Suppressor macrophage treated with lipopolysaccharide for 1 hour (primary cell): ENCODE results near the gene MYH11.
A peak's percentile ranks its signal among the peaks of the same experiment; 100 is the strongest.

ENCODE experiments used
- DNase-seq, 3 donors: peaks; one replicate each; pipeline ENCODE4 v3.0.0-alpha.2; 2020 to 2022

The MYH11 gene

DNA sequence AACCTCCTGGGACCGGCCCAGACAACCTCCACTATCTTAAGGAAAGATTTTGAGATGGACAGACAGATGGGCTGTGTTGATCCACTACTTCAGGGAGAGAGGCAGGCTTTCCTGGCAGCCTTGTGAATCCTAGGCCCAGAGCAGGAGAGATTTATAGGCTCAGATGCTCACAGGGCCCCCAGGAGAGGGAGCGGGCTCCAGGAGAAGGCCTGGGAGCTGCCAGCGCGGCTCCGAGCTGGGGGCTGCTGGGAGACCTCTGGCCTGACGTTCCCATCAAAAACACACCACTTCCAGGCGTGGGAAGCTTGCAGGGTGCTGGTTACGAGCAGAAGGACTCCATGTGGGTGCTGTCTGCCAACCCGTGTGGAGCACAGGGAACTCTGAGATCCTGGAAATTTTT lies 53.2 kb downstream of the MYH11 start:
- no peak for DNase-seq

DNA sequence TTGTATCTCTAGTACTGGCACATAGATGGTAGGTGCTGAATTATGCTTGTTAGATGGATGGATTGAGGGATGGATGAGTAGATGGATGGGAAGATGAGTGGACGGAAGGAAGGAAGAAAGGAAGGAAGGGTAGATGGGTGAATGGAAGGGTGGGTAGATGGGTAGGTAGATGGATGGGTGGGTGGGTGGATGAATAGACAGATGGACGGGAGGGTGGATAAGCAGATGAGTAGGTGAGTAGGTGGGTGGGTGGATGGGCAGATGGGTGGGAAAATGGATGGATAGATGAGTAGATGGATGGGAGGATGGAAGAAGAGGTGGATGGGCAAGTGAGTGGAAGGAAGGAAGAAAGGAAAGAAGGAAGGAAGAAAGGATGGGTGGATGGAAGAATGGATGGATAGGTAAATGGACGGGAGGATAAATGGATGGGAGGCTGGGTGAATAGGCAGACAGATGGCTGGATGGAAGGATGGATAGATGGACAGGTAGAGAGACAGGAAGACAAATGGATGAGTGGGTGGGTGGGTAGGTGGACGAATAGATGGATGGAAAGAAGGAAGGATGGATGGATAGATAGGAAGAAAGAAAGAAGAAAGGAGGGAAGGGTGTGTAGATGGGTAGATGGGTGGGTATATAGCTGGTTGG lies 56.9 kb downstream of the MYH11 start:
- no peak for DNase-seq

DNA sequence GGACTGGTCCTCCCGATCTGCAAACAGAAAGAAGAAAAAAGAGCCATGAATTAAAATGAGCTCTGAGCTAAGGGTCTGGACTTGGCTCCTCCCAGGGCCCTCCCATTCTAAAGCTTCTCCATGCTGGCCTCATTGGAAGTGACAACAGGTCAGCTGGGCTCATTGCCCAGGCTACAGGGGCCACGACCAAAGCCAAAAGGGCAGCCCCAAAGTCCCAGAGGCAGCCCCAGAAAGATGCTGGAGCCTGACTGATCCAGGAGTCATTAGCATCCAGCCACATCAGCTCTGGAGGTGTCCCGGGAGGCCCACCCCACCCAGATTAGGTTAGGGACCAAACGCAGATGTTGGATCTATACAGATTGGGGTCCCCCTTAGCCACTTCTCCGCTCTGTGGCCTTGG lies 58.2 kb downstream of the MYH11 start:
- no peak for DNase-seq

DNA sequence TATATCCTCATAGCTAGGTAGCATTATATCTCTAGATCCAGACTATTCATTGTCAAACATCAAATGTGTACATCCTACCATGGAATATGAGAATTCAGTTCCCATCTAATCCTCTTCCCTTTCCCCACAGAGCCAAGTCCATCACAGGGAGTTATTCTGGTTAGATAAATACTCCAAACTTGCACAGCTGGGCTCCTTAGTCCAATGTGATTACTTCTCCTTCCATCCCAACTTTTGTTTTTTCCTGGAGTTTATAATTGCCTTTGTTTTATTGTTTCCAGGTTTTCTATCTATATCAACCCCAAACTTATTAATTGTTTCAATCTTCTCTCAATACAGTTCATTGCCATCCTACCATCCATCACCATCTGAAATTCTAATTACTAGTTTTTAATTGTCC lies 59.9 kb downstream of the MYH11 start:
- no peak for DNase-seq

DNA sequence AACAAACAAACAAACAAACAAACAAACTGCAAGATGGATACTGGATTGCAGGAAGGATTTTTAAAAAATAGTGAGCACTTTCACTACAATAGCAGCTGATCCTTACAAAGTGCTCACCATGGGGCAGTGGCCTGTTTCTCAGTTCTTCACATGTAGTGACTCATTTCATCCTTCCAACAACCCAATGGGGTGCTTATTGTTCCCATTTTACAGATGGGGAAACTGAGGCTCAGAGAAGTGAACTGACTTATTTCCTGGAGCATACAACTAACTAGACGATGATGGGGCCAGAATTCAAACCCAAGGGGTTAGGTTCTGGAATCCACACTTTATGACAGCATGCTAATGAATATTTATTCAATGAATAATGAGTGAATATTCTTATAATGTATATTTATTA lies 61.2 kb downstream of the MYH11 start:
- DNase-seq: no peak

DNA sequence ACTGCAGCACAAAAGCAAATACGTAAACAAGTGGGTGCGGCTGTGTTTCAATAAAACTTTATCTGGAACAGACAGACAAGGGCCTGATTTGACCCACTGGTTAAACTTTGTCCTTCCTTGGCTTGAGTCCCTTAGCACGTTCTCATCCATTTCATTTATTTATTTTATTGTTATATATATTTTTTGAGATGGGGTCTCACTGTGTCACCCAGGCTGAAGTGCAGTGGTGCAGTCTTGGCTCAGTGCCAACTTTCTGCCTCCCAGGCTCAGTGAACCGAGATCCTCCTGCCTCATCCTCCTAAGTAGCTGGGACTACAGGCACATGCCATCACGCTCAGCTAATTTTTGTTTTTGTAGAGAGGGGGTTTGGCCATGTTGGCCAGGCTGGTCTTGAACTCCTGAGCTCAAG lies 64.3 kb downstream of the MYH11 start:
- no peak for DNase-seq

DNA sequence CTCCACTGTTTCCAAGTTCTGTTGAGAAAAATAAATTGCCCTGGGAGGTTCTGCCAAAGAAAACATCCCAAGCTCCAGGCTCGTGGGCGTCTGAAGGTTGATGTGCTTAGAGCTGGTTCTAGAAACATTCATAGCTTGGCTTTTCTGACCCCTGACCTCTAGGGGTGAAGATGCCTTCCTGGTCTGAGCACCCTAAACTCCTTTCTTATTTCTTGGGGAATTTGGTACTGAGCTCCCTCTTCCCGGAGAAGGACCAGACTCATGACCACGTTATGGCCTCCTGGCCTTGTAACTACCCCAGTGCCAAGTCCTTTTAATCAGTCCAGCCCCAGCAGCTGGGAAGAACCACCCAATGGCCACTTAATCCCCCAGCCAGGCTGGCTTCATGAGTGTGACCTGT lies 66.4 kb downstream of the MYH11 start:
- DNase-seq: no peak

DNA sequence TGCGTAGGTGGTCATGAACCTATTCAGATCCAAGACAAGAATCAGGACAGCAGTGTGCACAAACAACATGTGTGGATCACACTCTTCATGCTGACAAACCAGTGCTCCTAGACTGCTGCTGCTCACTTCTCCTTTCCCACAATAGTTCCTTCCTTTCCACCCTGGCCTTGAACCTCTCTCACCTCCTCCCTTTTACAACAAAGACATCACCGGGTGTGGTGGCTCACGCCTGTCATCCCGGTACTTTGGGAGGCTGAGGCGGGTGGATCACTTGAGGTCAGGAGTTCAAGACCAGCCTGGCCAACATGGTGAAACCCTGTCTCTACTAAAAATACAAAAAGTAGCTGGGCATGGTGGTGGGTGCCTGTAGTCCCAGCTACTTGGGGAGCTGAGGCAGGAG lies 67.0 kb downstream of the MYH11 start:
- DNase-seq: peak in 2 of 3 donors; percentile 13 to 15

DNA sequence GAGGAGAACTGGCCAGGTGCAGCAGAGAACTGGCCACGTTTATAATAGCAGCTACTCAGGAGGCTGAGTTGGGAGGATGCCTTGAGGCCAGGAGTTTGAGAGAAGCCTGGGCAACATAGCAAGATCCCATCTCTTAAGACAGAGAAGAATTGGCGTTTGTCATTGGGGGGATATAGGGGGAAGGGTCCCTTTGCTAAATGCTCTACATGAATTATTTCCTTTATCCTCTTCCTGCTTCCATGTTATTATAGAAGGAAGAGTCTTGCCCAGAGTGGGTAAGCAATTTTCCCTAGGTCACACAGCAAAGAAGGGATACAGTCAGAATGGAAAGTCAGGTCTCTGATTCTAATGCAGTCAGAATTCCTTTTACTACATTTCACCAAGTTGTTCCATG lies 68.0 kb downstream of the MYH11 start:
- DNase-seq: no peak

DNA sequence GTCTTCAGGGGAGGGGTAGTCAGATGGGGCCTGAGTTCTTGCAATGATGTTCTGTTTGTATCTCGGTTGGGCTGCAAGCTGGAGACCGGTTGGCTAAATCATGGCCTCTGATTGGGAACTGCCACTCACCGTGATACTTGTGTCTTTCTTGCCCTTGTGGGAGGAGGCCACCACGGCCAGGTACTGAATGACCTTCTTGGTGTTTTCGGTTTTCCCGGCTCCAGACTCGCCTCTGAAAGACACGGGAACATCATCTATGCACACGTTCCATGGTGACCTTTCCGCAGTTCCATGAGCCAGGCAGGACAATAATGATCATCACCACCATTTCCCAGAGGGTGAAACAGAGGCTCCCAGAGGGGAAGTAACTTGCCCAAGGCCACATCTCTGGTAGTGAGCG lies 70.3 kb downstream of the MYH11 start:
- DNase-seq: no peak

DNA sequence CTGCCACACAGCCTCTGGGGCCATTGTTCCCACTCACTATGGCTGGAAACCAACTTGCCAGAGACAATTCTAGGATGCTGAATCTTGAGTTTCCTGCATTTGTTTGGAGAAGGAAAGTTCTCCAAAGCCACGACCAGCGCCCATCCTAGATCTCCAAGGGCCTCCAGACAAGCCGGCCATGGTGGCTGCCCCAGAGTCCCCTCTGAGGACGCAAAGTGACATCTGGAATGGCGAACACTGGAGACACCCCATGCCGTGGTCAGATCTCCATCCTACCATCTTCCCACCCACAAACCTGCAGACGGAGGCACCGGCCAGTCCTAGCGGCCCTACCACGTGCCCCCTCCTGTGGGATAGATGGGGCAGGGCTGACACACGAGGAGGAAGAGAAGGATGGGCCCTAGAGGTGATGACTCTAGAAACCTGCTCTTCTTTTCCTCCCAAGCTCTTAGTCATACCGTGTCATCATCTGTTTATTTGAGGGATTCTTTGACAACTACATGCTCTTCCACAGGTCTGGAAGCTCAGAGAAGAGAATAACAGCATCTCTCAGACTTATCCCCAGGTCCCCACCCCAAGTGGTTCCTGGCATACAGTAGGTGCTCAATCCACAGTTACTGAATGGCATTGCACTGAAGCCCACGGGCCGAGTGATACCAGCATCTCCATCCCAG lies 71.3 kb downstream of the MYH11 start:
- DNase-seq: no peak

DNA sequence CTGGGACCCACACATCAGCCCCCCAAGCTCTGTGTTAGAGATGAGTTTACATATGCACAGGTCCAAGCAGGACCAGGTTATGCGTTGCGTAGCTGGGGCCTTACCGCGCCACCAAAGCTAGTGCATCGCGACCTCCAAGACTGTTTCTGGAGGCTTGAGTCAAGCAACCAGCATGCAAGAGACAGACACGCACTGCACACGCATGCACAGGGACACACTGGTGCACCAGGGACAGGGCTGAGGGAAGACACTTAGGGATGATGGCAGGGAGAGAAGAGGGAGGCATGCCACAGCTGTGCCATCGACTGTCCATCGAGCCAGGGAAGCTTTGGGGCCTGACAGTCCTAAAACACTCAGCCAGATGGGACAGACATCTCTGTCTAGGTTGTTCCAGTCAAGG lies 72.8 kb downstream of the MYH11 start:
- DNase-seq: no peak

DNA sequence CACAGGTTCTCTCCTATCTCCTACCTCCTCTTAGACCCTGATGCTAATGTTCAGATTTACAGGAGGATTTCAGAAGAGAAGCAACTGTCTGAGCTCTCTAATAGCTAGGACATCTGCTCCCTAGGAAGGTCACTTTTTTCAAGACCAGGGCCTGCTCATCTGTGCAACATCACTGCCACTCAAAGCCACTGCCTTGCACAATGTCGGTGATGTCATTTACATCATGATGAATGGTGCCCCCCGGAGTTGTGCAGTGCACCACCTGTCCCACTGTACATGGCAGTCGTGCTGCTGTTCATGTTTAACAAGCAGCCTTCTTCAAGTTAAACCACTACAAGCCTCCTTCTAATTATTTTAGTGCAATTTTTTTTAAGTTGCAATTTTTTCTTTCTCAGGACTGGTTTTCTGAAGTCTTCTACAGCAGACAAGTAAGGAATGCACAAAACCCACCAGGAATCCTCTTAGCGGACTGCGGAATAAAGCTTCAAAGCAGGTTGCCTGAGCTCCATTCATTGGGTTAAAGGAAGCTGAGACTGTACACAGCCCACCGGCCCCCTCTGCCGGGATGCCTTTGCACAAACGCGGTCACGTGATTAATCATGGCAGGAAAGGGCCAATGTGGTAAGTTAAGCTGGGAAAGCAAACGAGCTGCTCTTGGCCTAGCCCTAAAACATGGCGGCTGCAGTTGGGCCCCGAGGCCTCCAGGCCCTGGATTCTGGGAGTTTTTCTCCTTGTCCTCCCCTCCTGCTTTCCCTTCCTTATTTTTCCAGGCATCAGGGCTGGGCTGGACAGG lies 74.1 kb downstream of the MYH11 start:
- DNase-seq: peak in 1 of 3 donors; percentile 7

DNA sequence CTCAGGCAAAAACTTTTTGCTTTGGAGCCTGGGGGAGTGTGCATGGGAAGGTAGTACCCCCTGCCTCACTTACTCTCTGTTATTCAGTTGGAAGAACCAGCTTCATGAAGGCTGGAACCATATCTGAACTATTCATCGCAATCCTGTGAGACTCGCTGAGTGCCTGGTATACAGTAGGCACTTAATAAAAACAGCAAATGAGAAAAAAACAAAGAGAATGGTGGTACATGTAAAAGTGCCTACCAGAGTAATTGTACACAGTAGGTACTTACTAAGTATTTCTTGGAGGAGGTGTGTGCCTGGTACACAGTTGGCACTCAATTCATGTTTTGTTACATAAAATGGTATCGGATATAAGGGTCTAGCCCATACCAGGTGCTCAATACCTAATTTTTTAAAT lies 75.2 kb downstream of the MYH11 start:
- no peak for DNase-seq

DNA sequence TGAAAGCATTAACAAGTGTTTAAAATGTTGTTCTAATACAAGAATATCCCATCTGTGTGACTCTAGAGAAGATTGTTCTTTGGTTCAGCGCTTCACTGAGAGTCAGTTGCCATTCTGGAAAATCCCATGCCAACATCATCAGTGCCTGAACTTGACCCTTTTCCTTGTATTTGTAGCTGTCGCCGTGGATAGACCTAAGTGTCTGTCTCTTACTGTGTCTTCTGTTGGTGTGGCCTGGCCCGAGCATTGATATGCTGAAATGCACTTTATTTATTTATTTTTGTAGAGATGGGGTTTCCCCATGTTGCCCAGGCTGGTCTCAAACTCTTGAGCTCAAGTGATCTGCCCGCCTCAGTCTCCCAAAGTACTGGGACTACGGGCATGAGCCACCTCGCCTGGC lies 76.0 kb downstream of the MYH11 start:
- no peak for DNase-seq

DNA sequence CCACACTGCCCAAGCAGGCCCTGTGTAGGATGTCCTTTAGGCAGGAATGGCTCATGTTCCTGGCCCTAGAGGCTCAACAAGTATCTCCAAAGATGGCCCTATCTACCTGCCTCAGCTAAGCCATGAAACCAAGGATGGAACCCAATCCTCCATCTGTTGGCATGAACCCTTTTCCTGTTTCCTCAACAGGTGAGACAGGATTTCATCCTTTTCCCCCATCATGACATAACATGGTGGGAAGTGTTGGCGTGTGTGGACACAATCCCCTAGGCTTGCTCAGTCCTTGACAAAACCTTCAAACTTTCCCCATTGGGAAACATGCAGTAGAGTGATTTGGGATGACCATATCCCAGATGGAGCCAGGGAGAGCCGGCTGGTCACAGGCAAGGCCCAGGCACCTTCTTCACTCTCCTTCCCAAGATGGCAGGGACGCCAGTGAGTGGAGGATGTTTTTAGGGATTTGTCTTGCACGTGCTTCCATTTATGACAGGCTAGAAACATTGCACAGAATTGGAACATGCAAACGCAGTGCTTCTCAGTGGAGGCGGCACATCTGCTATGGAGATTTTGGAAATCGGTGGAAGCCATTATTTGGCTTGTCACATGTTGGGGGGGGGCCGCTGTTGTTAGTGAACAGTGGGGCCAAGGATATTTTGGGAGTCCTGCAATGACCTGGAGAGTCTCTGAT lies 77.0 kb downstream of the MYH11 start:
- DNase-seq: no peak

DNA sequence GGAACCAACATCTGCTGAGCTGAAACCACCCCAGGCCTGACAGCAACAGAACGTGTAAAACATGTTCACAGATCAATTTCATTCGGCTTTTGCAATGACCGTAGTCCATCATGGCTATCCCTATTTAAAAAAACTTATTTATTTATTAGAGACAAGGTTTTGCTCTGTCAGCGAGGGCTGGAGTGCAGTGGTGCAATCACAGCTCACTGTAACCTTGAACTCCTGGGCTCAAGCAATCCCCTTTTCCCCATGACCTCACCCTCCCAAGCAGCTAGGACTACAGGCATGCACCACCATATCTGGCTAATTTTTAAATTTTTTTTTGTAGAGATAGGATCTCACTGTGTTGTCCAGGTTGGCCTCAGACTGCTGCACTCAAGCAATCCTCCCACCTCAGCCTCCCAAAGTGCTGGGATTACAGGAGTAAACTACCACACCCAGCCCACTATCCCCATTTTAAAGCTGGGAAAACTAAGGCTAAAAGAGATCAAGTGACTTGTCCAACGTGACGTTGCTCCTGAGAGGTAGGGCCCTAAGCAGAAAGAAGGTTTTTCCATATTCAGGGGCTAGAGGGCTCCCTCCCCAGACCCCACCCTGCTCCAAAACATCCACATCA lies 77.7 kb downstream of the MYH11 start:
- DNase-seq: no peak

DNA sequence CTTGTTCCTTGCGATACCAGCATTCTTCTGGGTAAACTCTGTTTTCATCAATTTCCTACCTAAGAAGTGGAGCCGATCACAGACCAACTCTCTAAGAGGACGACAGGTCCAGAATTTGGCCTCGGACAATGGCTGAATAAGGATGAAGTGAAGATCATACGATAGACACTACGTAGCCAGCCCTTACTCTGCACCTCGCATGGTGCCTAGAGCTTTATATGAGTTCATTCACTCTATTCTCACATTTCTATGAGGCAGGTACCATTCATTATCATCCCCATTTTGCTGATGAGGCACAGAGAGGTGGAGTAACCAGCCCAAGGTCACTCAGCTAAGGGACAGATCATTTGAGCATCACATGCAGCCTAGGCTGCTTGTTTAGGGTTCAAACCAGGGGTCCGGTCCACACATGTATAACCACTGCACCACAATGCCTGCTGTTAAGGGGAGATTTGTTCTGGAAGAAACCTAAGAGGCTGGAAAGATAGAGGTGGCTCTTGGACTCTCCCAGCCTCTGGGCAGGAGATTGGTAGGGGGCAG lies 78.6 kb downstream of the MYH11 start:
- DNase-seq: no peak

DNA sequence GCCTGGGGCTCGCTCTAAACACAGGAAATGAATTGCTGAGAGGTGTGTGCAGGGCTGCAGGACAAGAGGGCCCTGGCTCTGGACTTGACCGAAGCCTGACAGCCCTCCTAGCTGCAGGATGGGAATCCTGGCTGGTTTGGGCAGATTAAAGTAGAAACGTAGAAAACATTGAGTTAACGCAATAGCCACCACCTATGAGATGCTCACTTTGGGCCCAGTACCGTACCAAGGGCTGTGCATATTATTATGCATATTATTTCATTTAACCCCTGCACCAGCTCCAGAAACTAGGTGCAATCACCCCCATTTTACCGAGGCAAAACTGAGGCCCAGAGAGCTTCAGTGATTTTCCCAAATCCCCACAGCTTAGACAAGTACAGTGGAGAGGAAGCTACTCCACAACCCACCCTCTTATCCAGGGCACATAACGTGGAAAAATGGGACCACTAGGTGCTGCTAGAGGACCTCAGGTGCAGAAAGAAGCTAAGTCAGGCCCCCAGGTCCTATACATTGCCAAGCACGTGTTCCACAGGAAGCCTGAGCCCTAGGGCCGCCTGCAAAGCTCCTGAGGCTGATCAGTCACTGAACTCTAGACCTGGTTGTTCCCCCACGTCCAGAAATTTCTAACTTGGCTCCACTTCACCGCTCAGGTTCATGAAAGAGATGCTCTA lies 79.2 kb downstream of the MYH11 start:
- DNase-seq: peak in 2 of 3 donors; percentile 15 to 18

DNA sequence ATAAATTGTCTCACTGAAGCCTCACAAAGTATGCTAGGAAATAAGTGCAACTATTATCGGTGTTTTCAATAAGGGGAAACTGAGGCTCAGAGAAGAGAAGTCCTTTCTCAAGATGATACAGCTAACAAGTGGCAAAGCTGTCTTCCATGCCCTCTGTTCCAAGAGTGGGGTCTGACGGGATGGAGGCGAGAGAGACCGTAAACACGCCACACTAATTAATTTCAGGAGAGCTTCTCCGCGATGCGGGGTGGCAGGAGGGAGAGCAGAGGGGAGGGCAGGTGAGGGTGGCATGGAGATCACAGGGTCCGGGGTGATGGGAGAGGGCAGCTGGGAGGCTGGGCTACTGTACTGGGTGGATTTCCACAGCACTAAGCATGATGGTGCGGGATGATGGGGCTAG lies 80.3 kb downstream of the MYH11 start:
- DNase-seq: no peak

DNA sequence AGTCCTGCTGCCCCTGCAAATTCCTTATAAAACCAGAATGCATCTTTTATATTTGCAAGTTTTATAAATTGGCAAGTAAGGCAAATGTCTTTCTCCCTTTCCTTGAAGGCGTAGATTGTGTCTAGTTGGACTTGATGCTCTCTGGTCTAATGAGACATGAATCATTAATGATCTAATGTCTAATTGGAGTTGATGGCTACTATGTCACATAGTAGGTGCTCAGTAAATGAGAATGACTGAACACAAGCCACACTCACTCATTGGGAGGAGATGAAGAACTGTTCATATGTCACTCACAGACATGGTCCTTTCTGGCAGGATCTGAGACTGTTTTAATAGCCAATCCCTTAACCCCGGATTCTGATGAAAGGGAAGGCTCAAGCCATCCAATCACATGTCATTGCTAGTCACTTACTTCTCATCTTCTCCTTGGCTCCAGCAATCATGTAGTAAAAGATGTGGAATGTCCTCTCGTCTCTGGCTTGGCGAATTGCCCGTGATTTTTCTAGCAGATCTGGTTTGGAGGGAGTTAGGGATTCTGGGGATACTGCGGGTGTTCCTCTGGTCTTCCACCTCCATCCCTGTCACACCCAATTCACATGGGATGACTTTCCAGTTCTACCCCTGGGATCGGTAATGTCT lies 81.0 kb downstream of the MYH11 start:
- no peak for DNase-seq

DNA sequence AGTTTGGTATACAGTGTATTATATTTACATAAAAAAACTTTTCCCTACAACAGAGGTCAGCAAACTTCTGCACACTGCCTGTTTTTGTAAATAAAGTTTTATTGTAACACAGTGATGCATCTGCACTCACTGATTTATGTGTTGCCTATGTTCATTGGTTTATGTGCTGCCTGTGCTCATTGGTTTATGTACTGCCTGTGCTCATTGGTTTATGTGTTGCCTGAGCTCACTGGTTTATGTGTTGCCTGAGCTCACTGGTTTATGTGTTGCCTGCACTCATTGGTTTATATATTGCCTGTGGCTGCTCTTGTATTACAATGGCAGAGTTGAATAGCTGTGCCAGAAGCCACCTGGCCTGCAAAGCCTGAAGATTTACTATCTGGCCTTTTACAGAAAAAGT lies 81.6 kb downstream of the MYH11 start:
- peak in 1 of 3 donors; percentile 5 for DNase-seq
